Keratinocyte (primary cell): ENCODE measurements around the gene IGFL2. TPM values are rescaled to one million over a fixed set of nuclear protein-coding genes. Genes with fewer than 3 reads are reported as not detected.

Experiments used
- DNase-seq: peaks from one replicate; pipeline ENCODE4 v3.0.0-alpha.2; 2011; ENCODE audit warnings: low read depth, missing footprints, low spot score
- FAIRE-seq: peaks from 2 replicates; lab custom pipeline; 2011; peaks lifted over from hg19 to GRCh38; lab: Jason Lieb, UNC
- H2AFZ ChIP-seq: 2 replicates; pipeline ENCODE4 v1.6.0; 2012; ENCODE audit warnings: low read length, control low read depth, inconsistent platforms; ENCODE audit not compliant: control insufficient read depth
- H3K27ac ChIP-seq: 2 replicates; pipeline ENCODE4 v1.5.1; 2011; ENCODE audit warnings: low read length; ENCODE audit not compliant: control insufficient read depth, insufficient read depth
- H3K27me3 ChIP-seq: 3 replicates; pipeline ENCODE4 v1.6.0; 2011; ENCODE audit warnings: low read length; ENCODE audit not compliant: control insufficient read depth, insufficient read depth; ENCODE audit errors: extremely low read depth
- H3K36me3 ChIP-seq, 2 experiments: 2 replicates in 1 of 2; 3 replicates in 1 of 2; pipeline ENCODE4 v1.5.1; 2011; ENCODE audit warnings: low read length in 2 of 2, mild to moderate bottlenecking in 1 of 2; ENCODE audit not compliant: control insufficient read depth in 2 of 2, insufficient read depth in 2 of 2; ENCODE audit errors: extremely low read depth in 1 of 2
- H3K4me1 ChIP-seq: 3 replicates; pipeline ENCODE4 v1.5.1; 2011; ENCODE audit warnings: low read length; ENCODE audit not compliant: control insufficient read depth, insufficient read depth; ENCODE audit errors: extremely low read depth
- H3K4me2 ChIP-seq: 3 replicates; pipeline ENCODE4 v1.6.0; 2011; ENCODE audit warnings: low read depth, low read length; ENCODE audit not compliant: control insufficient read depth, insufficient read depth; ENCODE audit errors: extremely low read depth
- H3K4me3 ChIP-seq, 3 experiments: fragments of 200-600 bp in 1 of 3; sonication (generic) in 1 of 3; 2 replicates in 2 of 3; 3 replicates in 1 of 3; pipeline ENCODE4 v1.5.1; 2011 to 2016; ENCODE audit warnings: low read length in 3 of 3, mild to moderate bottlenecking in 3 of 3, control low read depth in 2 of 3, inconsistent platforms in 1 of 3, low read depth in 1 of 3, mixed read lengths in 1 of 3, mixed run types in 1 of 3, moderate library complexity in 1 of 3; ENCODE audit not compliant: control insufficient read depth in 2 of 3, insufficient read depth in 2 of 3; ENCODE audit errors: extremely low read depth in 1 of 3
- H3K79me2 ChIP-seq: 2 replicates; pipeline ENCODE4 v1.6.0; 2012; ENCODE audit warnings: low read length; ENCODE audit not compliant: control insufficient read depth, insufficient read depth
- H3K9ac ChIP-seq: 3 replicates; pipeline ENCODE4 v1.6.0; 2011; ENCODE audit warnings: low read length; ENCODE audit not compliant: control insufficient read depth, insufficient read depth; ENCODE audit errors: extremely low read depth
- H3K9me1 ChIP-seq: 3 replicates; pipeline ENCODE4 v1.6.0; 2011; ENCODE audit warnings: low read length; ENCODE audit not compliant: control insufficient read depth, insufficient read depth; ENCODE audit errors: extremely low read depth
- H3K9me3 ChIP-seq: 2 replicates; pipeline ENCODE4 v1.5.1; 2012; ENCODE audit warnings: low read depth, low read length; ENCODE audit not compliant: control insufficient read depth
- H4K20me1 ChIP-seq: 3 replicates; pipeline ENCODE4 v1.6.0; 2011; ENCODE audit warnings: low read length; ENCODE audit not compliant: control insufficient read depth, insufficient read depth; ENCODE audit errors: extremely low read depth
- CTCF ChIP-seq, 3 experiments: IDR thresholded peaks in 1 of 3; conservative IDR thresholded peaks in 1 of 3; optimal IDR thresholded peaks in 1 of 3; 2 replicates in 2 of 3; 3 replicates in 1 of 3; pipeline versions ENCODE3 to v1.5.1; 2011; ENCODE audit warnings: low read length in 3 of 3, mild to moderate bottlenecking in 3 of 3, moderate library complexity in 2 of 3, control low read depth in 1 of 3, inconsistent platforms in 1 of 3; ENCODE audit not compliant: insufficient read depth in 2 of 3; ENCODE audit errors: extremely low read depth in 1 of 3
- EZH2 ChIP-seq: IDR thresholded peaks from one replicate; pipeline ENCODE4 v1.6.1; 2012; ENCODE audit warnings: inconsistent platforms, mild to moderate bottlenecking, low read length, moderate library complexity
- dilution Hi-C: fragments of 300-500 bp; cut with MboI; formaldehyde crosslinking; loops from one replicate; pipeline ENCODE4 v1.7.0; 2020; ENCODE audit warnings: low sequenced_read_pairs; ENCODE audit not compliant: extremely low pct_ligation_motif_present
- polyA plus RNA-seq, 5 experiments: library from polyadenylated mRNA; depleted of rRNA in 3 of 5; stranded (reverse) in 3 of 5; stranded (forward) in 1 of 5; unstranded in 1 of 5; fragments of >200 nt; gene quantifications; 1 replicate in 1 of 5; 2 replicates in 3 of 5; 3 replicates in 1 of 5; pipeline versions ENCODE4 v1.2.1 to v1.2.3, GENCODE V29; 2011 to 2012; ENCODE audit warnings: missing spikeins in 2 of 5, low read depth in 1 of 5, low replicate concordance in 1 of 5

The IGFL2 gene
- polyA plus RNA-seq, 1 donor (not counting 4 experiments of a cell fraction or from before 2014, with no cell fraction given), result 7.1 TPM

GRCh38 chr19:46125447-46125846 is 22.6 kb upstream of the IGFL2 start:
- dilution Hi-C loops, result no loop called here

GRCh38 chr19:46126086-46126580 is 21.9 kb upstream of the IGFL2 start:
- dilution Hi-C loops, result no loop called here
- DNase-seq (no peak), FAIRE-seq (no peak)
- no peak overlapping the region for H3K4me2 ChIP-seq
- no peaks in the 10 kb centered on the region for H3K27me3 ChIP-seq
- H2AFZ ChIP-seq, result no peak overlapping the region
- H3K27ac ChIP-seq, result no peak overlapping the region
- H3K36me3 ChIP-seq, result peaks cover 0 to 2% of the 10 kb centered on the region in 2 experiments
- peaks cover 18% of the 10 kb centered on the region for H3K4me1 ChIP-seq
- H3K9ac ChIP-seq, result no peak overlapping the region
- H3K79me2 ChIP-seq, result peaks cover 12% of the 10 kb centered on the region
- H4K20me1 ChIP-seq, result no peaks in the 10 kb centered on the region
- no peak overlapping the region for H3K4me3 ChIP-seq
- no peaks in the 10 kb centered on the region for H3K9me1 ChIP-seq
- no peaks in the 10 kb centered on the region for H3K9me3 ChIP-seq
- TF ChIP-seq CTCF (optimal IDR thresholded peaks at IDR 0.05 in 1 of 3, IDR thresholded peaks at IDR 0.05 in 1 of 3, conservative IDR thresholded peaks at IDR 0.05 in 1 of 3; ENCODE audit: extremely low read depth in 1 of 3, insufficient read depth in 2 of 3, low read length in 3 of 3) (no peak), EZH2 (no peak)

More at GRCh38 chr19:46125447-46125846, 22.6 kb upstream of the IGFL2 start:
- H3K9me3 ChIP-seq, result no peaks in the 10 kb centered on the region
- H3K36me3 ChIP-seq, result peaks cover 0 to 2% of the 10 kb centered on the region in 2 experiments
- H3K4me2 ChIP-seq, result peak overlapping the region; percentile 19
- peak; percentile 61 for FAIRE-seq
- H2AFZ ChIP-seq, result no peak overlapping the region
- no peaks in the 10 kb centered on the region for H3K27me3 ChIP-seq
- H3K9me1 ChIP-seq, result no peaks in the 10 kb centered on the region
- TF ChIP-seq CTCF (optimal IDR thresholded peaks at IDR 0.05 in 1 of 3, IDR thresholded peaks at IDR 0.05 in 1 of 3, conservative IDR thresholded peaks at IDR 0.05 in 1 of 3; ENCODE audit: extremely low read depth in 1 of 3, insufficient read depth in 2 of 3, low read length in 3 of 3) (no peak), EZH2 (no peak)
- H4K20me1 ChIP-seq, result no peaks in the 10 kb centered on the region
- no peak overlapping the region for H3K9ac ChIP-seq
- DNase-seq, result no peak
- H3K4me1 ChIP-seq, result peaks cover 18% of the 10 kb centered on the region
- no peak overlapping the region for H3K27ac ChIP-seq
- H3K79me2 ChIP-seq, result peaks cover 12% of the 10 kb centered on the region
- H3K4me3 ChIP-seq, result no peak overlapping the region
